Epithelial cell of umbilical artery (primary cell): ENCODE measurements around the gene TSPY4. TPM values are rescaled to one million over a fixed set of nuclear protein-coding genes. Genes with fewer than 3 reads are reported as not detected.

ENCODE experiments used
- total RNA-seq: library from RNA; depleted of rRNA; stranded (reverse); fragments of >200 nt; gene quantifications from 2 replicates; pipeline ENCODE4 v1.2.3, GENCODE V29; 2014

The TSPY4 gene, protein sequence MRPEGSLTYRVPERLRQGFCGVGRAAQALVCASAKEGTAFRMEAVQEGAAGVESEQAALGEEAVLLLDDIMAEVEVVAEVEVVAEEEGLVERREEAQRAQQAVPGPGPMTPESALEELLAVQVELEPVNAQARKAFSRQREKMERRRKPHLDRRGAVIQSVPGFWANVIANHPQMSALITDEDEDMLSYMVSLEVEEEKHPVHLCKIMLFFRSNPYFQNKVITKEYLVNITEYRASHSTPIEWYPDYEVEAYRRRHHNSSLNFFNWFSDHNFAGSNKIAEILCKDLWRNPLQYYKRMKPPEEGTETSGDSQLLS
- not detected in 2 replicates for total RNA-seq

DNA sequence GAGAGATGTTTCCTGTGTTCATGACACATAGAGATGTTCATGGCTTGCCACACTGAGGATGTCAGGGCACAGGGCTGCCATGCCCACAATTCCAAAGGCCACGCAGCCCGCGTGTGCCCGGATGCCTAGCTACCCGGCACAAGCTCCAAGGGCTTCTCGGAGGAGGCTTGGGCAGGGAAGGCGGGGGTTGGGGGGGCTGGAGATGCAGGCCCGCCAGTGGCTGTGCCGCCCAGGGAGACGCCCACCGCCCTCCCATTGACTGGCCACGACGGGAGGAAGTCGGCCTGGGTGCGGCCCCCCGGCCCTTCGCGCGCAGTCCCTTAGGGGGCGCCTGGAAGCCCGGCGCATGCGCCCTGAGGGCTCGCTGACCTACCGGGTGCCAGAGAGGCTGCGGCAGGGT lies at the start of gene TSPY4:
Gene TSPY4 (plus strand): TSS at position 301 of the 400 bp plus-strand sequence. CDS start 46 bp downstream, at position 347.

DNA sequence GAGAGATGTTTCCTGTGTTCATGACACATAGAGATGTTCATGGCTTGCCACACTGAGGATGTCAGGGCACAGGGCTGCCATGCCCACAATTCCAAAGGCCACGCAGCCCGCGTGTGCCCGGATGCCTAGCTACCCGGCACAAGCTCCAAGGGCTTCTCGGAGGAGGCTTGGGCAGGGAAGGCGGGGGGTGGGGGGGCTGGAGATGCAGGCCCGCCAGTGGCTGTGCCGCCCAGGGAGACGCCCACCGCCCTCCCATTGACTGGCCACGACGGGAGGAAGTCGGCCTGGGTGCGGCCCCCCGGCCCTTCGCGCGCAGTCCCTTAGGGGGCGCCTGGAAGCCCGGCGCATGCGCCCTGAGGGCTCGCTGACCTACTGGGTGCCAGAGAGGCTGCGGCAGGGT lies 20.2 kb downstream of the TSPY4 start, which contains the start of gene TSPY8:
Gene TSPY8 (plus strand): TSS at position 301 of the 400 bp plus-strand sequence. CDS start 46 bp downstream, at position 347.

Other genes starting within 250 kb of the TSPY4 start
- not detected in 2 replicates for gene TSPY8, start 20.3 kb downstream of the TSPY4 start, total RNA-seq
- not detected in 2 replicates for gene TSPY3, start 61.0 kb downstream of the TSPY4 start, total RNA-seq
- gene TSPY1, start 129.5 kb downstream of the TSPY4 start, total RNA-seq: not detected in 2 replicates
- not detected in 2 replicates for gene TSPY9, start 149.8 kb downstream of the TSPY4 start, total RNA-seq
- gene TSPY10, start 190.4 kb downstream of the TSPY4 start, total RNA-seq: not detected in 2 replicates